Measurements from ENCODE around the gene NGF.

DNA sequence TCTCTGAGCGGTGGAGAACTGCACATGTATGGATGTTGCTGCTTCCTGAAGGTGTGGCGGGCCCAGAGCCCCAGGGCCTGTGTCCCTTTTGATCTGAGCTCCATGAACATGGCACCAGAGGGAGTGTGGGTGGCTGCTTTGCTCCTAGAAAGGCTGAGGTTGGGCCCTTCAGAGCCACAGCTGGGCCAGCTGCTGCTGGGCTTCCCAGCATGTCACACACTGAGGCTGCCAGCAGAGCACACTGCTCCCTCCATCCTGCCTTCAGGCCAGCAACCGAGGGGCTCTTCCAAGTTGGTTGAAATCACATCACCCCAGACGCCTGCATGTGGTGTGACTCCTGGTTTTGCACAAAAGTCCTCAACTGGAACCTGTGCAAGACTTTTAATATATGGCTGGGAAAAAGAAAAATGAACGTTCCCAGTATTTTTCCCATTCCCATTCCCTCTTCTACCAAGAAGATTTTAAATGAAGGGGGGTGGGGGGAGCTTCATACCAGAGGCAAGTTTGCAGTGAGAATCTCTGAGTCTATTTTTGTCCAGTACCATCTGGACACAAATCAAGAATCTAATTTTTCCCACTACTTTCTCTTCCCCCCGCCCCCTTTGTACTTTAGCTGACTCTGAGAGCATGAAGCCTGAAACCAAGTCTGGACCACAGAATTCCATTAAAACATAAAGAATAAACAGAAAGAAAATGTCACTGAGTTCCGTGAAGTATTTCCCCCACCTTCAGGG is 26.2 kb upstream of the NGF start:
- TF ChIP-seq CTCF (IDR thresholded peaks at IDR 0.05): peak in 2 of 12 donors; percentile 10 to 11
- TF ChIP-seq POLR2A (IDR thresholded peaks at IDR 0.05): no peak

Data from heart left ventricle (tissue), 13 donors.